GM12801 (cell line): ENCODE results near the gene SMC5.

ENCODE experiments used
- CTCF ChIP-seq: IDR thresholded peaks from one replicate; pipeline ENCODE4 v1.5.1; 2011; ENCODE audit warnings: control low read depth; ENCODE audit not compliant: insufficient read length; ENCODE audit errors: extremely low read depth

Gene SMC5

GRCh38 chr9:70257991-70258691 is 637 bp upstream of the SMC5 start:
- TF ChIP-seq CTCF: no peak

GRCh38 chr9:70259512-70259802 is 679 bp downstream of the SMC5 start:
- no peak for TF ChIP-seq CTCF

DNA sequence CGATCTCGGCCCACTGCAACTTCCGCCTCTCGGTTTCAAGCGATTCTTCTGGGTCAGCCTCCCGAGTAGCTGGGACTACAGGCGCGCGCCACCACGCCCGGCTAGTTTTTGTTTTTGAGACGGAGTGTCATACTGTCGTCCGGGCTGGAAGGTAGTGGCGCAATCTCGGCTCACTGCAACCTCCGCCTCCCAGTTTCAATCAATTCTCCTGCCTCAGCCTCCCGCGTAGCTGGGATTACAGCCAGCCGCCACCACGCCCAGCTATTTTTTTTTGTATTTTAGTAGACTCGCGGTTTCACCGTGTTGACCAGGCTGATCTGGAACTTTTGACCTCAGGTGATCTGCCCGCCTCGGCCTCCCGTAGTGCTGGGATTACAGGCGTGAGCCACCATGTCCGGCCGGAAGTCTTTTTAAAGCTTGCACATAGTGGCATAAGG is 1.2 kb downstream of the SMC5 start:
- no peak for TF ChIP-seq CTCF

DNA sequence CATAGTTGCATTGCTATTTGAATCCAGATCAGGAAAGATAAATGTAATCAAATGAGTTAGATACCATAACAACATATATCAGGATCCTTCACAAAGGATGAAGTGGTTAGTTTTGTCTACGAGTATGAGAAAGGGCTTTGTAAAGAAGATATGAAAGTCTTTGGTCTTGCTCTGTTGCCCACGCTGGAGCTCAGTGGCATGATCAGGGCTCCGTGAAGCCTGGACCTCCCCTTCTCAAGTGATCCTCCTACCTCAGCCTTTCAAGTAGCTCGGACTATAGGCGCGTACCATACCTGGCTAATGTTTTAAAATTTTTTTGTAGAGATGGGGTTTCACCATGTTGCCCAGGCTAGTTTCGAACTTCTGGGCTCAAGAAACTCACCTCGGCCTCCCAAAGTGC is 1.8 kb downstream of the SMC5 start:
- no peak for TF ChIP-seq CTCF

GRCh38 chr9:70261131-70261870 is 2.5 kb downstream of the SMC5 start:
- TF ChIP-seq CTCF: no peak

GRCh38 chr9:70262366-70262765 is 3.6 kb downstream of the SMC5 start:
- TF ChIP-seq CTCF: no peak

DNA sequence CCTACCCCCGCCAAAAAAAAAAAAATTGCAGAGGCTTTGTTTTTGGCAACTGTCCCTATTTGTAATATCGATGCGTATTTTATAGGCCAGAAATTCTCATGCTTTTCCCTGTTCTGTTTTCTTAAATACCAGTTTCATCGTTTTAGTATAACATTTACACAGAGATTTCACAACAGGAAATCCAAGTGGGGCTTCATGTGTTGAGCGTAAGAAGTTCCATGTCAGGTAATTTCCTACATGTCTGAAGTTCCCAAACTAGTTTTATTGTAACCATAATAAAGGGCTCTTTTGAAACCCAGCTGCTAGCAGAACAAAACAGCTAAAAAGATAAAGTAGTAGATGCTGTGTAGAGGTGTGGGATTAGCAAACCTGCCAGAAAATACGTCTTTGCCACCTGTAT is 4.2 kb downstream of the SMC5 start:
- TF ChIP-seq CTCF: no peak
